Adipocyte (in vitro differentiated cells): ENCODE data around the gene STYK1.
"Not testable (repeated sequence)": the region's sequence is repeated elsewhere in the genome, so short reads cannot be mapped to it uniquely, and the experiment has no call there.

Source experiments
- DNase-seq: peaks from one replicate; pipeline ENCODE4 v3.0.0-alpha.2; 2015; ENCODE audit warnings: low read depth
- H3K27me3 ChIP-seq: replicated peaks from 2 replicates; pipeline ENCODE4 v1.7.0; 2013; ENCODE audit warnings: mild to moderate bottlenecking, low read length, moderate library complexity; ENCODE audit not compliant: control insufficient read depth, insufficient read depth
- H3K36me3 ChIP-seq: 2 replicates; pipeline ENCODE4 v1.7.0; 2013; ENCODE audit warnings: low read length, mild to moderate bottlenecking, moderate library complexity; ENCODE audit not compliant: control insufficient read depth, insufficient read depth, severe bottlenecking
- H3K4me1 ChIP-seq: 2 replicates; pipeline ENCODE4 v1.7.0; 2013; ENCODE audit warnings: mild to moderate bottlenecking, low read length, moderate library complexity; ENCODE audit not compliant: control insufficient read depth, insufficient read depth
- H3K4me3 ChIP-seq: 2 replicates; pipeline ENCODE4 v1.7.0; 2013; ENCODE audit warnings: mild to moderate bottlenecking, low read length, moderate library complexity
- H3K9ac ChIP-seq: 2 replicates; pipeline ENCODE4 v1.7.0; 2013; ENCODE audit warnings: mild to moderate bottlenecking, low read length, moderate library complexity
- H3K9me3 ChIP-seq: 2 replicates; pipeline ENCODE4 v1.7.0; 2013; ENCODE audit warnings: mild to moderate bottlenecking, low read length, moderate library complexity; ENCODE audit not compliant: control insufficient read depth

The STYK1 gene

GRCh38 chr12:10688042-10688441 lies 14.2 kb upstream of the STYK1 start:
- Histone ChIP-seq H3K27me3 (no peaks in the 10 kb centered on the region), H3K9me3 (no peaks in the 10 kb centered on the region), H3K9ac (no peak overlapping the region), H3K4me3 (no peak overlapping the region), H3K4me1 (no peaks in the 10 kb centered on the region), H3K36me3 (no peaks in the 10 kb centered on the region)
- DNase-seq, result no peak

- DNase-seq, result no peak
- Histone ChIP-seq H3K9ac (no peak overlapping the region), H3K27me3 (no peaks in the 10 kb centered on the region), H3K36me3 (no peaks in the 10 kb centered on the region), H3K9me3 (no peaks in the 10 kb centered on the region), H3K4me1 (no peaks in the 10 kb centered on the region), H3K4me3 (no peak overlapping the region)
These were observed 1.5 kb downstream of the STYK1 start for GRCh38 chr12:10672231-10672868.

GRCh38 chr12:10669533-10669932 lies 4.3 kb downstream of the STYK1 start:
- no peaks in the 10 kb centered on the region for H3K27me3 ChIP-seq
- DNase-seq, result no peak
- H3K9ac ChIP-seq, result no peak overlapping the region
- no peaks in the 10 kb centered on the region for H3K9me3 ChIP-seq
- no peak overlapping the region for H3K4me3 ChIP-seq
- no peaks in the 10 kb centered on the region for H3K36me3 ChIP-seq
- H3K4me1 ChIP-seq, result no peaks in the 10 kb centered on the region

- no peak overlapping the region for H3K4me3 ChIP-seq
- H3K9ac ChIP-seq, result no peak overlapping the region
- H3K27me3 ChIP-seq, result no peaks in the 10 kb centered on the region
- no peaks in the 10 kb centered on the region for H3K36me3 ChIP-seq
- H3K9me3 ChIP-seq, result no peaks in the 10 kb centered on the region
- DNase-seq, result no peak
- H3K4me1 ChIP-seq, result no peaks in the 10 kb centered on the region
These were observed 5.3 kb downstream of the STYK1 start for GRCh38 chr12:10668526-10668925.

DNA sequence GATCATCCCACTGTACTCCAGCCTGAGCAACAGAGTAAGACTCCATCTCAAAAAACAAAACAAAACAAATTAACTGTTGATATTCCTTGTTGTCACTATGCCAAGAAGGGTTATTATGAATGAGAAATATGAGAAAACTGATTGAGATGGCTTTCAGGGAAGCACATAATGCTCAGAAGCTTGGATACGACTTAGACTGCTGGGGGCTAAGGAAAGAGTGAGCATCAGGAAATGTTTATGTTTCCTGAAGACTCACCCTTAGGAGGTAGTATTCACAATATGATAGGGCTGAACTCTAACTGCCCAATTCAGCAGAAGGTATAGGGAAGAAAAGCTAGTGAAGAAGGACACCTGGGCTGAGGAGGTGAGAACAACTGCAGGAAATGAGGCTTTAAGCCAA lies 6.3 kb downstream of the STYK1 start:
- no peak for DNase-seq
- H3K4me1 ChIP-seq, result no peaks in the 10 kb centered on the region
- no peak overlapping the region for H3K4me3 ChIP-seq
- H3K27me3 ChIP-seq, result no peaks in the 10 kb centered on the region
- H3K9me3 ChIP-seq, result no peaks in the 10 kb centered on the region
- H3K9ac ChIP-seq, result no peak overlapping the region
- H3K36me3 ChIP-seq, result no peaks in the 10 kb centered on the region

DNA sequence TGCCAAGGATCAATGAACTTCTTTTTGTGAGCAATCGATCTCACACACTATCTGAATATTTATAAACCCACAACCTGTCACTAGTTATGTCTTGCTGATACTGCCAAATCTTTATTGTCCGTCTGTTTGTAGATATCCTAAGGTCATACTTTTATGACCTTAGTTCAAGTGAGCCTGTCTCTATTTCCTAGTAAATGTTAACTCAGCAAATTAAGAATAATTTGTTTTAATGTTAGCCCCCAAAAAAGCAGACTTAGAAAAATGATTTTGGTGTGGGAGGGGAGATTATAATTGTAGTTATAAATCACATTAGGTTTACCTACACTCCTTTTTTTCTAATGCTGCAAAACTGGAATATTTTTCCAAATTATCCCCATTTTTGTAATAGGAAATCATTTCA lies 9.4 kb downstream of the STYK1 start:
- no peak for DNase-seq
- Histone ChIP-seq H3K9me3 (no peaks in the 10 kb centered on the region), H3K4me1 (peaks cover 6% of the 10 kb centered on the region)

GRCh38 chr12:10663869-10664268 lies 10.0 kb downstream of the STYK1 start:
- Histone ChIP-seq H3K27me3 (no peaks in the 10 kb centered on the region), H3K9ac (no peak overlapping the region), H3K9me3 (peaks cover 2% of the 10 kb centered on the region), H3K36me3 (no peaks in the 10 kb centered on the region), H3K4me3 (no peak overlapping the region), H3K4me1 (peaks cover 6% of the 10 kb centered on the region)
- no peak for DNase-seq

More for the DNA sequence above, 9.4 kb downstream of the STYK1 start:
- H3K9ac ChIP-seq, result no peak overlapping the region
- no peaks in the 10 kb centered on the region for H3K36me3 ChIP-seq
- H3K4me3 ChIP-seq, result no peak overlapping the region
- no peaks in the 10 kb centered on the region for H3K27me3 ChIP-seq

GRCh38 chr12:10661338-10661737 lies 12.5 kb downstream of the STYK1 start:
- Histone ChIP-seq H3K4me3 (no peak overlapping the region), H3K9me3 (peaks cover 11% of the 10 kb centered on the region)

GRCh38 chr12:10654003-10654402 lies 19.8 kb downstream of the STYK1 start:
- Histone ChIP-seq H3K36me3 (no peaks in the 10 kb centered on the region), H3K9ac (no peak overlapping the region), H3K4me3 (no peak overlapping the region), H3K4me1 (no peaks in the 10 kb centered on the region), H3K9me3 (peaks cover 11% of the 10 kb centered on the region), H3K27me3 (no peaks in the 10 kb centered on the region)
- no peak for DNase-seq

More at GRCh38 chr12:10661338-10661737, 12.5 kb downstream of the STYK1 start:
- peak; percentile 14 for DNase-seq
- H3K27me3 ChIP-seq, result no peaks in the 10 kb centered on the region
- H3K4me1 ChIP-seq, result peaks cover 6% of the 10 kb centered on the region
- H3K36me3 ChIP-seq, result no peaks in the 10 kb centered on the region
- no peak overlapping the region for H3K9ac ChIP-seq

GRCh38 chr12:10652192-10652591 lies 21.7 kb downstream of the STYK1 start:
- Histone ChIP-seq H3K4me1 (no peaks in the 10 kb centered on the region), H3K9ac (no peak overlapping the region), H3K4me3 (no peak overlapping the region), H3K36me3 (no peaks in the 10 kb centered on the region), H3K27me3 (no peaks in the 10 kb centered on the region), H3K9me3 (peaks cover 7% of the 10 kb centered on the region)
- no peak for DNase-seq

DNA sequence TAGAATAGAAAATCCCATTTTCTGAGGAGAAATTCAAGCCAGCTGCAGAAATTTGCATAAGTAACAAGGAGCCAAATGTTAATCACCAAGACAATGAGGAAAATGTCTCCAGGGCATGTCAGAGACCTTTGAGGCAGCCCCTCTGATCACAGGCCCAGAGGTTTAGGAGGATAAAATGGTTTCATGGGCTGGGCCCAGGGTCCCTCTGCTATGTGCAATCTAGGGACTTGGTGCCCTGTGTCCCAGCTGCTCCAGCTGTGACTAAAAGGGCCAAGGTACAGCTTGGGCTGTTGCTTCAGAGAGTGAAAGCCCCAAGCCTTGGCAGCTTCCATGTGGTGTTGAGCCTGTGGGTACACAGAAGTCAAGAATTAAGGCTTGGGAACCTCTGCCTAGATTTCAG lies 27.3 kb downstream of the STYK1 start:
- H3K4me3 ChIP-seq, H3K9ac ChIP-seq, H3K4me1 ChIP-seq, H3K36me3 ChIP-seq, H3K27me3 ChIP-seq, DNase-seq: not testable (repeated sequence)
- peaks cover 24% of the 10 kb centered on the region for H3K9me3 ChIP-seq

GRCh38 chr12:10645910-10646309 lies 27.9 kb downstream of the STYK1 start:
- peaks cover 24% of the 10 kb centered on the region for H3K9me3 ChIP-seq
- peak overlapping the region; percentile 47 for H3K4me3 ChIP-seq
- peaks cover 6% of the 10 kb centered on the region for H3K4me1 ChIP-seq
- H3K27me3 ChIP-seq, result no peaks in the 10 kb centered on the region
- no peaks in the 10 kb centered on the region for H3K36me3 ChIP-seq
- no peak overlapping the region for H3K9ac ChIP-seq
- no peak for DNase-seq
